ENCODE data around the gene ARID5B.

Gene ARID5B

GRCh38 chr10:62010366-62010765, 108.9 kb downstream of the ARID5B start:
- H3K4me1 ChIP-seq (ENCODE audit: insufficient read depth, insufficient read length), result no peaks in the 10 kb centered on the region
- no peaks in the 10 kb centered on the region for H3K36me3 ChIP-seq (ENCODE audit: insufficient read depth, insufficient read length, low read length)
- H3K9me3 ChIP-seq (ENCODE audit: insufficient read depth, low read length), result no peaks in the 10 kb centered on the region
- H3K4me3 ChIP-seq (ENCODE audit: insufficient read length, low read depth), result no peak overlapping the region
- DNase-seq (ENCODE audit: low read depth, low spot score), result no peak
- no peak overlapping the region for H3K9ac ChIP-seq (ENCODE audit: insufficient read length, low read depth)
- H3K27me3 ChIP-seq (ENCODE audit: insufficient read depth, insufficient read length), result no peaks in the 10 kb centered on the region
- TF ChIP-seq SUZ12 (IDR thresholded peaks at IDR 0.05; ENCODE audit: extremely low read depth, insufficient read depth, insufficient read length), result no peak
- no peak for TF ChIP-seq ZNF274 (IDR thresholded peaks at IDR 0.05; ENCODE audit: low read depth, low read length)
- no peak for TF ChIP-seq YY1 (IDR thresholded peaks at IDR 0.05; ENCODE audit: insufficient read depth, insufficient read length)

- H3K9ac ChIP-seq (ENCODE audit: insufficient read length, low read depth), result no peak overlapping the region
- H3K4me1 ChIP-seq (ENCODE audit: insufficient read depth, insufficient read length), result no peaks in the 10 kb centered on the region
- no peak overlapping the region for H3K4me3 ChIP-seq (ENCODE audit: insufficient read length, low read depth)
- TF ChIP-seq YY1 (IDR thresholded peaks at IDR 0.05; ENCODE audit: insufficient read depth, insufficient read length), result no peak
- TF ChIP-seq ZNF274 (IDR thresholded peaks at IDR 0.05; ENCODE audit: low read depth, low read length), result no peak
- no peak for TF ChIP-seq SUZ12 (IDR thresholded peaks at IDR 0.05; ENCODE audit: extremely low read depth, insufficient read depth, insufficient read length)
- no peak for DNase-seq (ENCODE audit: low read depth, low spot score)
- no peaks in the 10 kb centered on the region for H3K36me3 ChIP-seq (ENCODE audit: insufficient read depth, insufficient read length, low read length)
- no peaks in the 10 kb centered on the region for H3K27me3 ChIP-seq (ENCODE audit: insufficient read depth, insufficient read length)
- no peaks in the 10 kb centered on the region for H3K9me3 ChIP-seq (ENCODE audit: insufficient read depth, low read length)
Observed at GRCh38 chr10:62011558-62011957, 110.1 kb downstream of the ARID5B start.

- no peaks in the 10 kb centered on the region for H3K27me3 ChIP-seq (ENCODE audit: insufficient read depth, insufficient read length)
- no peak overlapping the region for H3K4me3 ChIP-seq (ENCODE audit: insufficient read length, low read depth)
- no peaks in the 10 kb centered on the region for H3K9me3 ChIP-seq (ENCODE audit: insufficient read depth, low read length)
- DNase-seq (ENCODE audit: low read depth, low spot score), result no peak
- H3K9ac ChIP-seq (ENCODE audit: insufficient read length, low read depth), result no peak overlapping the region
- no peaks in the 10 kb centered on the region for H3K4me1 ChIP-seq (ENCODE audit: insufficient read depth, insufficient read length)
- no peaks in the 10 kb centered on the region for H3K36me3 ChIP-seq (ENCODE audit: insufficient read depth, insufficient read length, low read length)
- TF ChIP-seq SUZ12 (IDR thresholded peaks at IDR 0.05; ENCODE audit: extremely low read depth, insufficient read depth, insufficient read length), result no peak
- no peak for TF ChIP-seq ZNF274 (IDR thresholded peaks at IDR 0.05; ENCODE audit: low read depth, low read length)
- TF ChIP-seq YY1 (IDR thresholded peaks at IDR 0.05; ENCODE audit: insufficient read depth, insufficient read length), result no peak
Observed at GRCh38 chr10:62012318-62012717, 110.8 kb downstream of the ARID5B start.

GRCh38 chr10:62014510-62014909, 113.0 kb downstream of the ARID5B start:
- Histone ChIP-seq H3K9ac (ENCODE audit: insufficient read length, low read depth) (no peak overlapping the region), H3K4me3 (ENCODE audit: insufficient read length, low read depth) (no peak overlapping the region), H3K4me1 (ENCODE audit: insufficient read depth, insufficient read length) (no peaks in the 10 kb centered on the region), H3K27me3 (ENCODE audit: insufficient read depth, insufficient read length) (no peaks in the 10 kb centered on the region), H3K9me3 (ENCODE audit: insufficient read depth, low read length) (no peaks in the 10 kb centered on the region), H3K36me3 (ENCODE audit: insufficient read depth, insufficient read length, low read length) (no peaks in the 10 kb centered on the region)
- TF ChIP-seq ZNF274 (IDR thresholded peaks at IDR 0.05; ENCODE audit: low read depth, low read length) (no peak), YY1 (IDR thresholded peaks at IDR 0.05; ENCODE audit: insufficient read depth, insufficient read length) (no peak), SUZ12 (IDR thresholded peaks at IDR 0.05; ENCODE audit: extremely low read depth, insufficient read depth, insufficient read length) (no peak)
- no peak for DNase-seq (ENCODE audit: low read depth, low spot score)

GRCh38 chr10:62015994-62016393, 114.5 kb downstream of the ARID5B start:
- no peaks in the 10 kb centered on the region for H3K4me1 ChIP-seq (ENCODE audit: insufficient read depth, insufficient read length)
- DNase-seq (ENCODE audit: low read depth, low spot score), result no peak
- H3K9ac ChIP-seq (ENCODE audit: insufficient read length, low read depth), result no peak overlapping the region
- no peak overlapping the region for H3K4me3 ChIP-seq (ENCODE audit: insufficient read length, low read depth)
- TF ChIP-seq SUZ12 (IDR thresholded peaks at IDR 0.05; ENCODE audit: extremely low read depth, insufficient read depth, insufficient read length), result no peak
- no peak for TF ChIP-seq YY1 (IDR thresholded peaks at IDR 0.05; ENCODE audit: insufficient read depth, insufficient read length)
- no peak for TF ChIP-seq ZNF274 (IDR thresholded peaks at IDR 0.05; ENCODE audit: low read depth, low read length)
- no peaks in the 10 kb centered on the region for H3K9me3 ChIP-seq (ENCODE audit: insufficient read depth, low read length)
- no peaks in the 10 kb centered on the region for H3K36me3 ChIP-seq (ENCODE audit: insufficient read depth, insufficient read length, low read length)
- no peaks in the 10 kb centered on the region for H3K27me3 ChIP-seq (ENCODE audit: insufficient read depth, insufficient read length)

- no peak overlapping the region for H3K9ac ChIP-seq (ENCODE audit: insufficient read length, low read depth)
- no peaks in the 10 kb centered on the region for H3K36me3 ChIP-seq (ENCODE audit: insufficient read depth, insufficient read length, low read length)
- no peak for TF ChIP-seq YY1 (IDR thresholded peaks at IDR 0.05; ENCODE audit: insufficient read depth, insufficient read length)
- no peak for TF ChIP-seq ZNF274 (IDR thresholded peaks at IDR 0.05; ENCODE audit: low read depth, low read length)
- TF ChIP-seq SUZ12 (IDR thresholded peaks at IDR 0.05; ENCODE audit: extremely low read depth, insufficient read depth, insufficient read length), result no peak
- DNase-seq (ENCODE audit: low read depth, low spot score), result no peak
- no peaks in the 10 kb centered on the region for H3K9me3 ChIP-seq (ENCODE audit: insufficient read depth, low read length)
- no peaks in the 10 kb centered on the region for H3K4me1 ChIP-seq (ENCODE audit: insufficient read depth, insufficient read length)
- H3K27me3 ChIP-seq (ENCODE audit: insufficient read depth, insufficient read length), result no peaks in the 10 kb centered on the region
- no peak overlapping the region for H3K4me3 ChIP-seq (ENCODE audit: insufficient read length, low read depth)
Observed at GRCh38 chr10:62016623-62017490, 115.4 kb downstream of the ARID5B start.

- H3K36me3 ChIP-seq (ENCODE audit: insufficient read depth, insufficient read length, low read length), result no peaks in the 10 kb centered on the region
- H3K4me3 ChIP-seq (ENCODE audit: insufficient read length, low read depth), result no peak overlapping the region
- no peaks in the 10 kb centered on the region for H3K27me3 ChIP-seq (ENCODE audit: insufficient read depth, insufficient read length)
- TF ChIP-seq SUZ12 (IDR thresholded peaks at IDR 0.05; ENCODE audit: extremely low read depth, insufficient read depth, insufficient read length), result no peak
- H3K9ac ChIP-seq (ENCODE audit: insufficient read length, low read depth), result no peak overlapping the region
- H3K9me3 ChIP-seq (ENCODE audit: insufficient read depth, low read length), result no peaks in the 10 kb centered on the region
- H3K4me1 ChIP-seq (ENCODE audit: insufficient read depth, insufficient read length), result no peaks in the 10 kb centered on the region
- no peak for DNase-seq (ENCODE audit: low read depth, low spot score)
Observed at GRCh38 chr10:62017491-62017870, 116.0 kb downstream of the ARID5B start.

Data from NT2/D1 (cell line).